K562 (cell line): ENCODE measurements around the gene ZFP14. TPM values are rescaled to one million over a fixed set of nuclear protein-coding genes. Genes with fewer than 3 reads are reported as not detected.

Experiments used
- CLOCK ChIP-seq: fragments of 250-450 bp; sonication (Bioruptor Pico); IDR thresholded peaks from 2 replicates; pipeline ENCODE4 v1.4.0; 2020; ENCODE audit warnings: mild to moderate bottlenecking, moderate library complexity, borderline replicate concordance
- POLR2AphosphoS5 ChIP-seq: IDR thresholded peaks from 2 replicates; pipeline ENCODE4 v1.6.1; 2011; ENCODE audit warnings: mild to moderate bottlenecking, low read depth, low read length, moderate library complexity; ENCODE audit not compliant: control insufficient read depth, insufficient read depth
- POLR2G ChIP-seq: fragments of 200-400 bp; formaldehyde crosslinking; IDR thresholded peaks from 2 replicates; pipeline ENCODE4 v1.6.1; 2017; ENCODE audit warnings: low read depth, mild to moderate bottlenecking, antibody characterized with exemption, low read length, moderate library complexity
- SMARCC2 ChIP-seq: fragments of 450-650 bp; IDR thresholded peaks from 2 replicates; pipeline ENCODE4 v1.6.1; 2017; ENCODE audit warnings: antibody characterized with exemption, moderate library complexity, mild to moderate bottlenecking, low read depth
- SRF ChIP-seq, 2 experiments: fragments of 250-450, 450-650 bp in 1 of 2; sonication (Bioruptor Pico) in 1 of 2; sonication (generic) in 1 of 2; formaldehyde crosslinking; IDR thresholded peaks; 2 replicates each; pipeline versions ENCODE4 v1.5.0 to v1.5.1; 2020 to 2022; ENCODE audit warnings: mild to moderate bottlenecking in 1 of 2, missing genetic modification reagents in 1 of 2
- TEAD4 ChIP-seq, 2 experiments: sonication (generic) in 1 of 2; formaldehyde crosslinking in 1 of 2; IDR thresholded peaks; 2 replicates each; pipeline versions ENCODE4 v1.6.1 to v1.8.0; 2012 to 2022; ENCODE audit warnings: borderline replicate concordance in 1 of 2, inconsistent platforms in 1 of 2, low read length in 1 of 2, mild to moderate bottlenecking in 1 of 2, missing genetic modification reagents in 1 of 2
- ZNF274 ChIP-seq: IDR thresholded peaks from 2 replicates; pipeline ENCODE4 v1.6.1; 2011; ENCODE audit warnings: low read depth, mild to moderate bottlenecking, low read length, moderate library complexity, borderline replicate concordance
- ZNF311 ChIP-seq: fragments of 250-450 bp; sonication (Bioruptor Pico); IDR thresholded peaks from 2 replicates; pipeline ENCODE4 v1.4.0; 2020; ENCODE audit warnings: mild to moderate bottlenecking, moderate library complexity
- ZNF589 ChIP-seq: fragments of 200-800 bp; sonication (Bioruptor generic); IDR thresholded peaks from 2 replicates; pipeline ENCODE4 v1.6.1; 2016; ENCODE audit warnings: low read depth, missing genetic modification characterization, missing compliant biosample characterization
- polyA plus RNA-seq, 8 experiments: library from polyadenylated mRNA; depleted of rRNA in 4 of 8; stranded (reverse) in 5 of 8; unstranded in 3 of 8; fragments of >200 nt; fragmentation: Nextera tagmentation in 2 of 8; fragmentation: Illumina TruSeq in 1 of 8; extraction: Ambion mirVana in 2 of 8; extraction: Trizol in 1 of 8; gene quantifications; 2 replicates each; pipeline versions ENCODE4 v1.2.1 to v1.2.3, GENCODE V29; 2011 to 2014; ENCODE audit warnings: inconsistent platforms in 1 of 8, missing spikeins in 1 of 8
- total RNA-seq, 7 experiments: library from RNA; depleted of rRNA in 6 of 7; stranded (reverse); fragments of >200 nt in 6 of 7; fragmentation: Illumina TruSeq in 2 of 7; extraction: Trizol in 2 of 7; gene quantifications; 2 replicates each; pipeline versions ENCODE4 v1.2.1 to v1.2.3, GENCODE V29; 2011 to 2021; ENCODE audit warnings: low replicate concordance in 1 of 7

ZFP14 gene
- total and polyA plus RNA-seq, 9 of the 15 experiments (the other 6 are each of a cell fraction or from before 2014, with no cell fraction given): 0.80 to 1.9 (median 1.4) TPM

- no peak for TF ChIP-seq CLOCK (CRISPR knock-in tag)
- no peak for TF ChIP-seq ZNF274
- TF ChIP-seq SRF (CRISPR knock-in tag; IDR thresholded peaks at IDR 0.05): no peak
- TF ChIP-seq ZNF589 (CRISPR knock-in tag): no peak
- no peak for TF ChIP-seq SMARCC2
- no peak for TF ChIP-seq TEAD4 (IDR thresholded peaks at IDR 0.05; ENCODE audit: low read length)
- TF ChIP-seq TEAD4 (CRISPR knock-in tag; IDR thresholded peaks at IDR 0.05; ENCODE audit: borderline replicate concordance): no peak
- TF ChIP-seq POLR2G: peak; percentile 62
- no peak for TF ChIP-seq ZNF311 (CRISPR knock-in tag)
- TF ChIP-seq POLR2AphosphoS5: no peak
Observed at GRCh38 chr19:36331353-36332228, 47.4 kb downstream of the ZFP14 start (continued).
